ENCODE data around the gene CLCN2.

DNA sequence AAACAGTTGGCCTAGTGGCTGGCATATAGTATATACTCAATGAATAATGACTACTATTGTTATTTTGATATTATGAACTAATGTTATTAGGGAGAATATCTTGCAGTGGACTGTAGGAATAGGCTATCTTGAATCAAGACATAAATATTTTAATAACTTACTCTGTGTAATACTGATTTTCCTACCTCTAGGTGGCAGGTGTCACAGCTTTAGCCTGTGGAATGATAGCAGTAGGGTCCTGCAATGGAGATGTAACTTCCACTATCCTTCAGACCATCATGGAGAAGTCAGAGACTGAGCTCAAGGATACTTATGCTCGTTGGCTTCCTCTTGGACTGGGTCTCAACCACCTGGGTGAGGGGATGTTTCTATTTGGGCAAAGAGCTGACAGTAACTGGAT, 55.8 kb downstream of the CLCN2 start:
- TF ChIP-seq, protein P1, sequence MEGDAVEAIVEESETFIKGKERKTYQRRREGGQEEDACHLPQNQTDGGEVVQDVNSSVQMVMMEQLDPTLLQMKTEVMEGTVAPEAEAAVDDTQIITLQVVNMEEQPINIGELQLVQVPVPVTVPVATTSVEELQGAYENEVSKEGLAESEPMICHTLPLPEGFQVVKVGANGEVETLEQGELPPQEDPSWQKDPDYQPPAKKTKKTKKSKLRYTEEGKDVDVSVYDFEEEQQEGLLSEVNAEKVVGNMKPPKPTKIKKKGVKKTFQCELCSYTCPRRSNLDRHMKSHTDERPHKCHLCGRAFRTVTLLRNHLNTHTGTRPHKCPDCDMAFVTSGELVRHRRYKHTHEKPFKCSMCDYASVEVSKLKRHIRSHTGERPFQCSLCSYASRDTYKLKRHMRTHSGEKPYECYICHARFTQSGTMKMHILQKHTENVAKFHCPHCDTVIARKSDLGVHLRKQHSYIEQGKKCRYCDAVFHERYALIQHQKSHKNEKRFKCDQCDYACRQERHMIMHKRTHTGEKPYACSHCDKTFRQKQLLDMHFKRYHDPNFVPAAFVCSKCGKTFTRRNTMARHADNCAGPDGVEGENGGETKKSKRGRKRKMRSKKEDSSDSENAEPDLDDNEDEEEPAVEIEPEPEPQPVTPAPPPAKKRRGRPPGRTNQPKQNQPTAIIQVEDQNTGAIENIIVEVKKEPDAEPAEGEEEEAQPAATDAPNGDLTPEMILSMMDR (IDR thresholded peaks at IDR 0.05): peak in 9 of 12 donors; percentile 6 to 39 (median 28)
- TF ChIP-seq POLR2A (IDR thresholded peaks at IDR 0.05): no peak
